ENCODE measurements around the gene NELL1.

DNA sequence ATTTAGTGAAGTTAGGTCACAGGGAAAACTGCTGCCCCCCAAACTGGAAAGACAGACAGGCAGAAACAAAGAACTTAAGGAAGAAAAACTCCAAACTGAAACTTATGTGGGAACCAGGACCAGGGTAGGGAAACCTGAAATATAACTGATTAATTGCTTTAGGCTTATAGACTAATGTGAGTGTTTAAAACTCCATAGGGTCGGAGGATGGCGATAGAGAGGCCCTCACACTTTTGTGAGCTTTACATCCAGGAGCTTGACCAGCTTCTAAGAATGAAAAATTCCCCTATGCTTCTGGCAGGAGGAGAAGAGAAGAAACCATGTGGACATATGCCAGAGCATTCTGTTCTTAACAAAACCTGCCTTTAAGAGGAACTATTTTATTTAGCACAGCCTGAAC lies 598.6 kb downstream of the NELL1 start:
- TF ChIP-seq, protein P1, sequence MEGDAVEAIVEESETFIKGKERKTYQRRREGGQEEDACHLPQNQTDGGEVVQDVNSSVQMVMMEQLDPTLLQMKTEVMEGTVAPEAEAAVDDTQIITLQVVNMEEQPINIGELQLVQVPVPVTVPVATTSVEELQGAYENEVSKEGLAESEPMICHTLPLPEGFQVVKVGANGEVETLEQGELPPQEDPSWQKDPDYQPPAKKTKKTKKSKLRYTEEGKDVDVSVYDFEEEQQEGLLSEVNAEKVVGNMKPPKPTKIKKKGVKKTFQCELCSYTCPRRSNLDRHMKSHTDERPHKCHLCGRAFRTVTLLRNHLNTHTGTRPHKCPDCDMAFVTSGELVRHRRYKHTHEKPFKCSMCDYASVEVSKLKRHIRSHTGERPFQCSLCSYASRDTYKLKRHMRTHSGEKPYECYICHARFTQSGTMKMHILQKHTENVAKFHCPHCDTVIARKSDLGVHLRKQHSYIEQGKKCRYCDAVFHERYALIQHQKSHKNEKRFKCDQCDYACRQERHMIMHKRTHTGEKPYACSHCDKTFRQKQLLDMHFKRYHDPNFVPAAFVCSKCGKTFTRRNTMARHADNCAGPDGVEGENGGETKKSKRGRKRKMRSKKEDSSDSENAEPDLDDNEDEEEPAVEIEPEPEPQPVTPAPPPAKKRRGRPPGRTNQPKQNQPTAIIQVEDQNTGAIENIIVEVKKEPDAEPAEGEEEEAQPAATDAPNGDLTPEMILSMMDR (conservative IDR thresholded peaks at IDR 0.05 in 1 of 2, IDR thresholded peaks at IDR 0.05 in 1 of 2; ENCODE audit: extremely low read depth in 1 of 2, insufficient read depth in 1 of 2, low read depth in 1 of 2, low read length in 2 of 2): no peak
- TF ChIP-seq EZH2 (IDR thresholded peaks at IDR 0.05; ENCODE audit: borderline replicate concordance, low read length): no peak

All from mammary epithelial cell (primary cell).